Activated B cell treated with CpG ODN at 0.5 μM for 24 hours (primary cell): ENCODE measurements around the gene P2RX1. TPM values are rescaled to one million over a fixed set of nuclear protein-coding genes. Genes with fewer than 3 reads are reported as not detected.

ENCODE experiments used
- ATAC-seq: fragments of 200-7000 bp; cut with Tn5 transposase; one replicate; pipeline ENCODE4 v1.10.0; 2021; ENCODE audit warnings: low read depth, mild to moderate bottlenecking, moderate library complexity
- CTCF ChIA-PET: fragments of 350-600 bp; sonication (Branson Sonifier 250); formaldehyde crosslinking; loops from one replicate; lab custom pipeline; 2021; ENCODE audit warnings: antibody characterized with exemption; lab: Charles Lee
- POLR2A ChIA-PET: fragments of 350-600 bp; sonication (Branson Sonifier 250); formaldehyde crosslinking; loops from one replicate; lab custom pipeline; 2021; ENCODE audit warnings: antibody characterized with exemption; lab: Charles Lee
- DNase-seq: peaks from one replicate; pipeline ENCODE4 v3.0.0; 2022
- H3K27ac Mint-ChIP-seq: one replicate; pipeline ENCODE4 v1.8.0; 2020; ENCODE audit warnings: mixed read lengths
- H3K27me3 Mint-ChIP-seq: one replicate; pipeline ENCODE4 v1.8.0; 2021; ENCODE audit warnings: mixed read lengths
- H3K36me3 Mint-ChIP-seq: one replicate; pipeline ENCODE4 v1.8.0; 2021; ENCODE audit warnings: low read depth, mixed read lengths
- H3K4me1 Mint-ChIP-seq: one replicate; pipeline ENCODE4 v1.8.0; 2021; ENCODE audit warnings: mixed read lengths
- H3K4me3 Mint-ChIP-seq: one replicate; pipeline ENCODE4 v1.8.0; 2020; ENCODE audit warnings: mild to moderate bottlenecking, mixed read lengths
- H3K9me3 Mint-ChIP-seq: one replicate; pipeline ENCODE4 v1.8.0; 2020; ENCODE audit warnings: mixed read lengths
- CTCF ChIP-seq: fragments of 200-600 bp; IDR thresholded peaks from one replicate; pipeline ENCODE4 v1.8.0; 2022; ENCODE audit warnings: antibody characterized with exemption, mild to moderate bottlenecking
- intact Hi-C: fragments of 100-400 bp; cut with micrococcal nuclease; formaldehyde crosslinking; loops from one replicate; pipeline ENCODE4 v1.15.1; 2024
- total RNA-seq: library from RNA; stranded (reverse); gene quantifications from 2 replicates; pipeline ENCODE4 v1.2.3, GENCODE V29; 2022

Gene P2RX1
- total RNA-seq, 1 donor from 2014 or later: 26.0 TPM

- peak; percentile 88 for ATAC-seq
- H3K9me3 Mint-ChIP-seq: no peaks in the 10 kb centered on the region
- intact Hi-C loops: loop anchor here (1.0 kb wide), 4 partner anchors 11 to 70 kb away; partner anchors contain the start of gene NCBP3
Observed at GRCh38 chr17:3893003-3893719, 23.1 kb downstream of the P2RX1 start, which contains the start of gene CAMKK1. Gene CAMKK1, minus strand, starts transcription at chr17:3893053. Its CDS starts 7,366 bp downstream, at chr17:3885687.

GRCh38 chr17:3892095-3892998 is 23.9 kb downstream of the P2RX1 start:
- peaks cover 43% of the 10 kb centered on the region for H3K4me1 Mint-ChIP-seq
- no peaks in the 10 kb centered on the region for H3K36me3 Mint-ChIP-seq

More at GRCh38 chr17:3893003-3893719, 23.1 kb downstream of the P2RX1 start, which contains the start of gene CAMKK1:
- no peak for TF ChIP-seq CTCF
- POLR2A ChIA-PET: interaction anchor here (1.2 to 3.2 kb wide), 6 partner anchors 11 to 70 kb away, joined by 3 to 43 read pairs (median 6); partner anchors contain the start of genes NCBP3 and P2RX1
- peaks cover 38% of the 10 kb centered on the region for H3K4me1 Mint-ChIP-seq
- H3K27me3 Mint-ChIP-seq: no peaks in the 10 kb centered on the region
- peak within 1 kb of the TSS; percentile 77 for H3K27ac Mint-ChIP-seq
- H3K36me3 Mint-ChIP-seq: no peaks in the 10 kb centered on the region
- CTCF ChIA-PET: interaction anchor here (1.0 to 1.9 kb wide), 3 partner anchors 14 to 155 kb away, joined by 3 to 5 read pairs (median 4); partner anchors contain the start of gene P2RX1
- DNase-seq: peak; percentile 93
- H3K4me3 Mint-ChIP-seq: peak within 1 kb of the TSS; percentile 81

GRCh38 chr17:3891626-3892094 is 24.6 kb downstream of the P2RX1 start:
- peak overlapping the region; percentile 75 for H3K4me3 Mint-ChIP-seq
- peaks cover 50% of the 10 kb centered on the region for H3K4me1 Mint-ChIP-seq
- no peak for DNase-seq
- ATAC-seq: no peak
- H3K27ac Mint-ChIP-seq: no peak overlapping the region
- no peak for TF ChIP-seq CTCF
- CTCF ChIA-PET: interaction anchor here (2.0 to 2.8 kb wide), 2 partner anchors 28 to 45 kb away, joined by 4 to 7 read pairs; partner anchors contain the start of gene NCBP3
- intact Hi-C loops: no loop called here
- H3K36me3 Mint-ChIP-seq: no peaks in the 10 kb centered on the region
- no peaks in the 10 kb centered on the region for H3K27me3 Mint-ChIP-seq
- POLR2A ChIA-PET: interaction anchor here (2.7 kb wide), 1 partner anchor 23 kb away, joined by 13 read pairs; no protein-coding TSS in a partner anchor
- no peaks in the 10 kb centered on the region for H3K9me3 Mint-ChIP-seq

More at GRCh38 chr17:3892095-3892998, 23.9 kb downstream of the P2RX1 start:
- CTCF ChIA-PET: interaction anchor here (1.4 to 2.8 kb wide), 2 partner anchors 24 to 46 kb away, joined by 4 to 7 read pairs; partner anchors contain the start of genes NCBP3 and P2RX1
- DNase-seq (peak; percentile 55), ATAC-seq (peak; percentile 15)
- Mint-ChIP-seq H3K27me3 (no peaks in the 10 kb centered on the region), H3K4me3 (peak overlapping the region; percentile 75), H3K27ac (peak overlapping the region; percentile 42), H3K9me3 (no peaks in the 10 kb centered on the region)
- POLR2A ChIA-PET: interaction anchor here (0.6 to 3.2 kb wide), 7 partner anchors 12 to 72 kb away, joined by 3 to 43 read pairs (median 7); partner anchors contain the start of genes ATP2A3, NCBP3 and P2RX1
- intact Hi-C loops: no loop called here
- no peak for TF ChIP-seq CTCF

- intact Hi-C loops: no loop called here
- Mint-ChIP-seq H3K4me3 (peak overlapping the region; percentile 75), H3K4me1 (peaks cover 57% of the 10 kb centered on the region), H3K27ac (no peak overlapping the region), H3K36me3 (no peaks in the 10 kb centered on the region), H3K9me3 (no peaks in the 10 kb centered on the region), H3K27me3 (no peaks in the 10 kb centered on the region)
- ChIA-PET CTCF (interaction anchor here (2.0 to 2.8 kb wide), 2 partner anchors 27 to 45 kb away, joined by 4 to 7 read pairs; partner anchors contain the start of gene NCBP3), POLR2A (interaction anchor here (0.9 to 2.7 kb wide), 6 partner anchors 11 to 44 kb away, joined by 3 to 13 read pairs (median 8); partner anchors contain the start of genes NCBP3 and P2RX1)
- no peak for DNase-seq
- ATAC-seq: no peak
- no peak for TF ChIP-seq CTCF
Observed at GRCh38 chr17:3890878-3891219, 25.4 kb downstream of the P2RX1 start.
